ENCODE data around the gene SCUBE2.
"Not testable (repeated sequence)": the region's sequence is repeated elsewhere in the genome, so short reads cannot be mapped to it uniquely, and the experiment has no call there.

Gene SCUBE2

DNA sequence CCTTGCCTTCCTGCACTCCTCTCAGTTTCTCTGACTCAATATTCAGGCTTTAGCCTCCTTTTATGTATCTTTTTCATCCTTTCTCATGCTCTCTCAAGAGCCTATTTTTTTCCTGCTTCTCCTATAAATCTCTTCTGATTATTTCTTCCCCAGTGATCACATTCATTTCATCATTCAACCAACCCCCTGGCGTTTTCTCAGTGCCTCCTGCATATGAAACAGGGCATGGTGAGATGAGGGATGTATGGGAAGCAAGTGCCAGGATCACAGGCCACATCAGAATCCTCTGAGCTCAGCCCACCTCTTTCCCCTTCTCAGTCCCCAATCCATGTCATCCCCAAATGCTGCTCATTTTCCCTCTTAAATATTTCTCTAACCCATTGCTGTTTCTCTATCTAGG is 48.9 kb downstream of the SCUBE2 start:
- DNase-seq (ENCODE audit: low read depth): no peak

DNA sequence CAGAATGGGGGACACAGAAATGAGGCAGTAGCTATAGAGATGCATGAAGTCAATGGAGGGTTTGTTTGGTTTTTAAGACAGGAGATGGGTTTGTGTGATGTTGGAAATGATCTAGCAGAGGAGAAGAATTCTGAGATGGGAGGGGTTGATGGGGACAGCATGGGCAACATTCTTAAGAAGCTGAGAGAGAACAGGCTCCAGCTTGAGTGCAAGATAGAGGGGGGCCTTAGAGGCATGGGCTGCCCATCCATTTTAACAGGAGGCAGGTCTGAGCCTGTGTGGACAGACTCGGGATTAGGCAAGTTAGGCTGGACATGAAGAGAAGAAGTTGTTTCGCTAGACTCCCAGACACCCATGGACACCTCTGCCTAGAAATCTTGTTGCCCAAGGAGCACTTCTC is 49.7 kb downstream of the SCUBE2 start:
- no peak for DNase-seq (ENCODE audit: low read depth)

DNA sequence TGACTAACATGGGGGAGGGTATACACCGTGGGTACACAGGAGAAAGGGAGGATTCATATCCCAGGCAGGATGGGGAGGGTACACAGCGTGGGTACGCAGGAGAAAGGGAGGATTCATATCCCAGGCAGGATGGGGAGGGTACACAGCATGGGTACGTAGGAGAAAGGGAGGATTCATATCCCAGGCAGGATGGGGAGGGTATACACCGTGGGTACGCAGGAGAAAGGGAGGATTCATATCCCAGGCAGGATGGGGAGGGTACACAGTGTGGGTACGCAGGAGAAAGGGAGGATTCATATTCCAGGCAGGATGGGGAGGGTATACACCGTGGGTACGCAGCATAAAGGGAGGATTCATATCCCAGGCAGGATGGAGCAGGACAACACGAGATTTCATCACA is 51.0 kb downstream of the SCUBE2 start:
- no peak for DNase-seq (ENCODE audit: low read depth)

DNA sequence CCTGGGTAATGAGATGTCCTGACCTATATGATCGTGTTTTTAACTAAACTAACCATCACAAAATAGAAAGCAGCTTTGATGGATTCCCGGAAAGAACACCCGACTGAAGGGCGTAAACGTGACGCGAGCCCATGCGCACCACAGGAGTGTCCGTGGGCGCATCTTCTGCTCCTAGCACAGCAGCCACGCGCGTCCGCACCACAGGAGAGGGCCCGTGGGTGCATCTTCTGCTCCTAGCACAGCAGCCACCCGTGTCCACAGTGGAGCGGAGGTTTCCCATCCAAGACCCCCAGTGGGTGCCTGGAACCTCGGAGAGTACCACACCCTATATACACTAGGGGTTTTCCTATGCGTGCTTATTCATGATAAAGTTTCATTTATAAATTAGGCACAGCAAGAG is 51.5 kb downstream of the SCUBE2 start:
- DNase-seq (ENCODE audit: low read depth): no peak

DNA sequence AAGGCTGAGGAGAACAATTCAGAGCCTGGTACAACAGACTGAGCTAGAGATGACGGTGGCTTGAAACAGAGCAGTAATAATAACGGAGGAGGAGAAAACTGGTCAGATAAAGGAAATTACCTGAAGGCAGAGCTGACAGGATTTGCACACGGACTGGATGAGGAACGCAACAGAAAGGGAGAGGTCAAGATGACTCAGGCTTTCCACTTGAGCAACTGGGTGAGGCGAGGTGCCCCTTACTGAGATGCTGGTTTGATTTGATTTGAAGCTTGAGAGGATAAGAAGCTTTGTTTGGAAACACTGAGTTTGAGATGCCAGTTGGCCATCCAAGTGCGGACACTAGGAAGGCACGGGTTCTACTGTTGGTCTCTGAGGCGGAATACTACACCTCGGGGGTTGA is 52.2 kb downstream of the SCUBE2 start:
- DNase-seq (ENCODE audit: low read depth): no peak

DNA sequence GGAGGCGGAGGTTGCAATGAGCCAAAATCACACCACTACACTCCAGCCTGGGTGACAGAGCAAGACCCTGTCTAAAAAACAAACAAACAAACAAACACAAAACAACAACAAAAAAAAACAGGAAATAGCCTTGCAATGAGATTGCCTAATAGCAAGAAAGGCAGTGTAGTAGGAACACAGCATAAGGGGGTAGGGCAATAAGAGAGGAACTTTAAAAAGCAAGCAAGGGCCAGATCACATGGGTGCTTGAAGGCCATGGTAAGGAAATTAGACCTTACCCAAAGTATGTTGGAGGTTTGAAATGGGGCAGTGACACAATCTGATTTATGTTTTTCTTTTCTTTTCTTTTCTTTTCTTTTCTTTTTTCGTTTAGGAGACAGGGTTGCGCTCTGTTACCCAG is 52.9 kb downstream of the SCUBE2 start:
- no peak for DNase-seq (ENCODE audit: low read depth)

DNA sequence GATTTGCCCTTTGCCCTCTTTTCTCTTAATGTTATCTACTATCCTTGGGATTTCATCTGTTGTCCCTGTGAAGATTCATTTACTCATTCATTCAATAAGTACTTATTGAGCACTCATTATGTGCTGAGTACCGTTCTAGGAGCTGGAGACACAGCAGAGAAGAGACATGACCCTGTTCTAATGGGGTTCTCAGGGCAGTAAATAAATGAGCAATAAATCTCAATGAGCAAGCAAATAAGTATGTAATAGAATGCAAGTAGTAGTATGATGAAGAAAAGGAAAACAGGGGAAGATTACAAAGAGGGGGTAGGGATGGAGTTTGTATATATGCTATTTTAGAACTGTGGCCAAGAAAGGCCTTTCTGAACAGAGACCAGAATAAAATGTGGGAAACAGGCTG is 53.4 kb downstream of the SCUBE2 start:
- no peak for DNase-seq (ENCODE audit: low read depth)

DNA sequence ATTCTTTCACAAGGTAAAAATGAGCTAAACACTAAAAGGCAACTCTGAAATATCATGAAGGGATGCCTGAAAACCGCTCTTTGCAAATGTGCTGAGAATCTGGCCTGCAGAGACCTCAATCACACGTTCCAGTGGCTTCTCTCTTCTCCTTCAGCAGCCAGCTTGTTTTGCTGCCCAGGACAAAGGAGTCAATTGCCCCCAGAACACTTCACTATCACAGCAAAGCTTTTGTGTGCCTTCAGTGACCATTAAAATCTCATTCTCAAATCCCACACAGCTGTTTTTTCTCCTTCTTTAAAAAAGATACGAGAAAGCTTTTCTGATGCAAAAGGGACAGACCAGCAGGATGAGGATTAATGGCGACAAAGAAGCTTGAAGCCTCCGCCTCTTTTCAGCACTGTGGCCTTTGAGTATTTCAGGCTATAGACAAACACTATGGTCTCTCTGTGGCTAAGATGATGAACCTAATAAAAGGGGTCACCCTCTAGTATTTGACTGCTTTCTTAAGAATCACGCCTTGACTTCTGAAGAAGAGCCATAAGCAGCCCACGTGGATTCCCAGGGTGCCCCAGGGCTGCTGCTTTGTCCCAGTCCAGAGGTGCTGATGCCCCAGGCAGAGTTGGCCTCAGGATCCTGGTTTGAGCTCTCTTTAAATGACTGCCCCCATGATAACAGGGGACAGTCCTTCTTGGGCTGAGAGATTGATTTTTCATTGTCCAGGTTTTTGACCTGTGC is 54.2 kb downstream of the SCUBE2 start:
- DNase-seq (ENCODE audit: low read depth): no peak

DNA sequence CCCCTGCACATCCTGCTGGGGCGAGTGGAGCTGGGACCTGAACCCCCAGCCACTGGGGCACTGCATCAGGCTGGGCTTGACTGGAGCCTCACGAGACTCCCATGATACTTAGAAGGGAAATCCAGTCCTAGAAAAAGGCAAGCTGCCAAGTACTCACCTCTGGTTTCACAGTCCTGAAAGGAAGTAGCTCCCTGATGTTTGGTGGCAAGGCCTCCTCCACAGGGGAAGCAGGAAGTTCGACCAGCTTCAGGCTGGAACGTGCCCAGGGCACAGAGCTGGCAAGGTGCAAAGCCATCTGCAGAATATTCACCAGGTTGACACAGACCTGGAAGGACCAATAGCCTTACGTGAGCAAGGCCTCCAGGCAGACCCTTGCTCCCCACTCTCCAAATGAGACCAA is 60.8 kb downstream of the SCUBE2 start:
- DNase-seq (ENCODE audit: low read depth): no peak

DNA sequence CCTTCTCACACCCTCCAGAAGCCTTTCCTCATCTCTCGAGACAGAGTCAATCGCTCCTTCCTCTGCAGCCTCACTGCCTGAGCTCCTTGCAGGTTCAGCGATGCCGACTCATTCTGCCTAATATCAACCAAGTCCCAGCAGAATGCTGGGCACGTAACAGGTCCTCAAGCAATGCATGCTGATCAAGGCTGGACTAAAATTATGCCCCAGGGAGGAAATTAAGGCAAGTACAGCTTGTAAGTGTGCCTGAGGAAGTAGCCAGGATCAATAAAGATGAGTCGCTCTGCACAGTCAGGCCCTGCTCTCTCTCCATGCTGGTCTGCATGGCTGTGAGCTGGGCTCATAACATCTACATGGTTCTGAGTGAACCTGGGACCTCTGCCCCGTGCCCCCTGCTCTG is 62.0 kb downstream of the SCUBE2 start:
- DNase-seq (ENCODE audit: low read depth): no peak

DNA sequence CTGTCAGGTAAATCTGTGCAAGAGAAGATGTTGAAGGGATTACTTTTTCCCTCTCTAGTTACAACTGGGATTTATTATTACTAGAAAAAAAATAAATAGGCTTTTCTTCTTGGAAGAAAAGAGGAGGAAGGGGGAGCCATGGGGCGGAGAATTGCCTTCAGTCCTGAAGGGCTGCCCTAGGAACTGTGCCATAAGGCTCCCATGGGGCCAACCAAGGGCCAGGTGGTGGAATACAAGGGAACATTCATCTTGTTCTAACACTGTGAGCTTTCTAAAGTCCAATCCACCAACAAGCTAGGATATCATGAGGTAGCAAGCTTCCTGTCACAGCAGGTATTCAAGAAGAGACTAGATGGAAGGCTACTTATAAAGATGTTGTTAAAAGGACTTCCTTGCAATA is 62.8 kb downstream of the SCUBE2 start:
- DNase-seq (ENCODE audit: low read depth): no peak

DNA sequence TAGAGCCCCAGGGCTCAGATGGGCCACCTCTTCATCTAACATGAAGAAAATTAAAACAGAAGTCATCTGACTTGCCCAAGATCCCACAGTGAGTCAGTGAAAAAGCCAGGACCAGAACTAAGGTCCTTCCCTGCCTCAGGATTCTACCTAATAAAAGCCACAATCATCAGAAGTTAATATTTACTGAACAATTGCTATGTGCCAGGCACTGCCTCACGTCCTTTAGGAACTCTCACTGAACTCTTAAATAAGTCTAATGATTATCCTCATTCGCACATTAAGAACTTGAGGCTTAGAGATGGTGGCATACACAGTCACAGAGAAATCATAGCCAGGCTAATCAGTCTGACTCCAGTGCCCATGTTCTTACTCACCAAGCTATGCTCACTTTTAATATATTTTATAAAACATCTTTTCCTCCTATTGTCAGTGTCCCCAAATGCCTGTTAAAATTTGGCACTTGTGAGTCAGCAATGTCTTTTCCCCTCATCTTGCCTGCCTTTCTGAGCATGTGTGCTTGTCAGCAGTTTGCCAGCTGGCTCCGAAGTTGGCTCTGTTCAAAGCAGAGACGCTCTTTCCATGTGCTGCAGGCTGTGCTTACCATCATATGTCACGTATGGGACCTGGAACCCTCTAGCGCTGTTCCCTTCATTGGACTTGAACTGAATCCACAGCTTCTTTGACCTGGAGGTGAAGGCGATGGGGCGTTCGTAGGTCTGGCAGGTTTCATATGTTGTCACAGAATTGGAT is 66.1 kb downstream of the SCUBE2 start:
- no peak for DNase-seq (ENCODE audit: low read depth)

DNA sequence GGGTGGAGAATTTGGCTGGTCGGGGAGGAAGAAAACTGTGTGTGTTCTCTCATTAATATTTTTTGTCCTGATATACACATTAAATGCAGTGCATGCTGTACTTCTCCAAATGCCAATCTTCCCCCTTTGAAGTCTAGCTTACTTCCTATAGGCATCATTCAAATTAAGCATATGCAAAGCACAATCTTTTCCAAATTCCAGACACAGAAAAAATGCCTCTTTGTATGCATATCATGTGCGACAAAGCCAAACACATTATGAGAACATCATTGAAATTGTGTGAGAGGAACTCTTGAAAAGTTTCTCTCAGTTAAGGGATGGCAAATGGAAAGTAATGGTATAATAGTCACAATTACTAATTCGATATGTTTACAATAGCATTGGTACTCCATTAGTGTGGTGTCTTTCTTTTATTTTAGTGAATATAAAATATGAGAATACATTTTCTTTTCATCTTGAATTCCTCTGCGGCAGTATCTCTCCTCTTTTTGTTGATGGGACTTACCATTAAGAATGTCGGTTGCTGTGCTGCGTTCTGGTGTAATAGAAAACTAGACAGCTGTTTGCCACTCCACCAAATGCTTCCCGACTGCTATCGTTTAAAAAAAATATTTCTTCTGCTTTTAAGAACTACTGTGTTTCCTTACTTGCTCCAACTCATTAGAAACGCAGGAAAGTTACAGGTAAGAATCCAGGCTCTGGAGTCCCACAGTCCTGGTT is 68.3 kb downstream of the SCUBE2 start:
- DNase-seq (ENCODE audit: low read depth): no peak

DNA sequence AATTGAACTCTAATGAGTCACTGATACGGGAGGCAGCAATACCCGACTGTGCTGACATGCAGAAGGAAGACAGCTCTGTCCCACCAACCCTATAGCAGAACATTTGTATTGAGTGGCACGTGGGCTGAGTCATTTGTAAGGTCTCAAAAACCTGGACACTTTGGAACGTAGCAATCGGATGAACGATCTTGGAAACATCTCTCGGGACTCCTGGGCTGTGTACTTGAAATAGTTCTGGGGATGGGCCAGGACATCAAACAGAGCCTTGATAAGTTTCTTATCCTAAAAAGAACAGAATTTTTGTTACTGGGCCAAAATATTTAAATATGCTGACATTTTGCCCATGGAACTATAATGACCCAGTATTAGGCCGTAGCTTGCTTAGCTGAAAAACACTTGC is 70.5 kb downstream of the SCUBE2 start:
- DNase-seq (ENCODE audit: low read depth): no peak

DNA sequence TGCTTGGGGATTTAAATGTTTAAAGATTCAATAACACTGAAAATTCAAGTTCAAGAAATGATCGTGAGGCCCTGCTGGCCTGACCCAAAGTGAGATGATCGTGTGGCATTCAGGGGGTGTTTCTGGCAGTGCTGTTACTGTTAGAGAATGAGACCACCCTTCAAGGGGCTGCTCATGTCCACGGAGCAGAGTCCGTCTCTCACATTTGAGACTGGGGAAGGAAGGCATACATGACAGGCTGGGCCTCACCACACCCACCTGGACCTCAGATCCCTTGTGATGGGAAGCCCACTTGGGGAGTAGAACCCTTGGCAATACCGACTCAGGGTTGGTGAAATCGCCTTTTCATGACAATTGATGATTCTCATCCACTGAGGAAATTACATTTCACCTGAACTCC is 71.5 kb downstream of the SCUBE2 start:
- no peak for DNase-seq (ENCODE audit: low read depth)

DNA sequence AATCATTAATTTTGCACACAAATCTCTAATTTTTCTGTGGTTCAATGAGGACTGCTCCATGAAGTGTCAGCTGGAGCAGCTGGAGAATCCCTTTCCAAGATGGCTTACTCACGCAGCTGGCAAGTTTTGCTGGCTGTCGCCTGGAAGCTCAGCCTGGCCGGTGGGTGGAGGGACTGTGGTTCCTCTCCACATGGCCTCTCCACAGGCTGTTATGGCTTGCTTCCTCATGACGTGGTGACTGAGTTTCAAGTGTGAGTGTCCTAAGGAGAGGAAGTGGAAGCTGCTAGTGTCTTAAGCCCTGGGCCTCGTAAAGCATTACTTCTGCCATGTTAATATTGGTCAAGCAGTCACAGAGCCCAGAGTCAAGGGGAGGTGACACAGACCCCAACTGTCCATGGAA is 73.6 kb downstream of the SCUBE2 start:
- no peak for DNase-seq (ENCODE audit: low read depth)

DNA sequence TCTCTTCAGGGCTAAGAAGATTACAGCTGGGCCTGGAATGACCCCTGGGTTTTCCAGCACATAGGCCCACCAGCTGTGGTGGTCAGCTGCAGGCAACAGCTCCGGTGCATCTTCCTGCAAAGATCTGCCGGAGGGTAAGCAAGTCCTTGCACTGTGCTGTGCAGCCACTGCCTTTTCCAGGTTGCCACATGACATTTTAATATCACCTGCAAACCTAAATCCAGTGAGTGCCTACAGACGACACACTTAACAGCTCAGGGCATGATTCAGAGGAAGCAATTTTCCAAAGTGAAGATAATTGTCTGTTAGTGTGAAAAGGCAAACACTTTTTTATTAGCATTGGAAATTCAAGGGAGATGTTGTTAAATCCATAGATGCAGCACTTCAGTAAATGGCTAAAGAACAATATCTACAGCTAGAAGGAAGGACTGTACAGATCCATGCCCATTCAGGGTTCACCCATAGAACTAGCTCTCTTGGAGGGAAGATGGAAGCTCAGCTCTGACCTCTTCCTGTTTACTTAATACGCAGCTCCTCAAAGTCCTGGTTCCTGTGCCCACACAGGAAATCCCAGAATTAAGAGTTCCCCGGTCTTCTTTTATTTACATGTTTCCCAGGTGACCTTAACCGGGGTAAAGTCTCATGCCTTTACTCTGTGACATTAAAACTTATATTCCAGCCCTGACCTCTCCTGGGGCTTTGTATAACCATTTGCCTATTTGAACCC is 74.3 kb downstream of the SCUBE2 start:
- no peak for DNase-seq (ENCODE audit: low read depth)

DNA sequence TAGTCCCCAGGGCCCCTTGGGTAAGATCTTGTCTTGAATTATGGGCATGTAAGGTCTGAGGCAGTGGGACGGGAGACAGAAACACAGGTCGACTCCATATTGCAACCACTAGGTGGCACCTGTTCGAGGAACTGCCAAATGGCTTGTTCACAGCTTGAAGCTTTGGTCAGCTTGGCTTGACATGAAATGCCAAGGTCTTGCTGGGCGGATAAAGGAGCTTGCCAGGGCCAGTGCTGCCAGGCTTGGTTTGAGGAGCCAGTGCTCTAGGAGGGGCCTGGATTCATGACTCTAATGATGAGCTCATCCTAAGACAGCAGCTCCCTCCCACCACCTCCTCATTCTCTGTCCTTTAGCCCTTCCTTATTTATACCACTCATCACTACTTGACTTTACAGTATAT is 75.7 kb downstream of the SCUBE2 start:
- peak; percentile 28 for DNase-seq (ENCODE audit: low read depth)

DNA sequence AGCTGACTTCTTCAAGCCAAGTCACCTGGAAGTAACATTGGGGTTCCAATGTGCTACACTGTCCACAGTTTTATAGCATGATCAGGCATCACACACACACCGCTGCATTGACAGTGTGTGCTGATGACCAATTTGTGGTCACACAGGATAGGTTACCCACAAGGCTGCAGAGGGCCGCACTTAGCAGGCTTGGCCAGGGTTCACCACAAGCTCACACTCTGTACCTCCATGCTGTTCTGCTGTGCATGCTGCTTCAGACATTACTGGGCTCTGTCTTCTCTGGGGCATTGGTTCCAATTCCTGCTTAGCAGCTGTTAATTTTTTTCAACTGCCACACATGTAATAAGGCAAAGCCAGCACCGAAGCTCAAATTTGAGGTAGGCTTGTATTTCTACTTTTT is 76.6 kb downstream of the SCUBE2 start:
- DNase-seq (ENCODE audit: low read depth): no peak

DNA sequence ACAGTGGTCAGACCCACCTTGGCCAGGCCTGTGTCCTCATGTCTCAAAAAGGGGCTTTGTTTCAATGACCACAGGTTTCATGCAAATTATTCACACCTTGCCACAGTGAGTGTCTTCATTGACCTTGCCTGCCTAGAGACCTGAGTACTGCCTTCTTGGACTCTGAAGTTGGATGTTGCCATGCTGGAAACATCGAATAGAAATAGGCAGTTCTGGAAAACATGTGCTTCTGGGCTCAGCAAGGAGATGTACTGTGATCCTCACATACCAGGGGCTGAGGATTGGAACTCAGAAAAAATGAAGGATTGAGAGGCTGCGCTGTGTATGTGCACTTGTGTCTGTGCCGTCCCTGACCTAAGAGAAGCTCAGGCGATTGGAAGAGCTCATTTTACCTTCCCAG is 78.0 kb downstream of the SCUBE2 start:
- no peak for DNase-seq (ENCODE audit: low read depth)

DNA sequence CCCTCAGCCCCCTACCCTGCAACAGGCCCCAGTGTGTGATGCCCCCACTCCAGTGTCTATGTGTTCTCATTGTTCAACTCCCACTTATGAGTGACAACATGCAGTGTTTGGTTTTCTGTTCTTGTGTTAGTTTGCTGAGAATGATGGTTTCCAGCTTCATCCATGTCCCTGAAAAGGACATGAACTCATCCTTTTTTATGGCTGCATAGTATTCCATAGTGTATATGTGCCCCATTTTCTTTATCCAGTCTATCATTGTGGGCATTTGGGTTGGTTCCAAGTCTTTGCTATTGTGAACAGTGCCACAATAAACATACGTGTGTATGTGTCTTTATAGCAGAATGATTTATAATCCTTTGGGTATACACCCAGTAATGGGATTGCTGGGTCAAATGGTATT is 81.9 kb downstream of the SCUBE2 start:
- not testable (repeated sequence) for DNase-seq (ENCODE audit: low read depth)

DNA sequence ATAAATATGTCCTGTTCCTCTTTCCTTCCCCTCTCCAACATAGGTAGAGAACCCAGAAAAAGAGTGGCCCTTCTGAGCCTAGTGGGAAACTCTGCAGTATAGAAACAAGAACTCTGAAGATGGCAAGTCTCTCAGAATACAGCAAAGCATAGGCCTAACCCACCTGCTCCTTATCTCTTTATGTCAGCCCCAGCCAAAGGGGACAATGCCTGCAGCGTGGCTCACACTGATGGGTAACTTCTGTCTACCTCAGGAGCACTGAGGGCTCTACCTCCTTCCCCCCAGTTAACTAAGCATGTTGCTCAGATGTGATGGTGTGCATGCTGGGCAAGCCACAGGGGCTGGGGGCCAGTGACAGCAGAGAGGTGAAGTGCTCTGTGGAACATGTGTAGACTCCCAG is 82.7 kb downstream of the SCUBE2 start:
- no peak for DNase-seq (ENCODE audit: low read depth)
